Fibroblast of the aortic adventitia (primary cell): ENCODE results near the gene HMGA1. TPM values are rescaled to one million over a fixed set of nuclear protein-coding genes. Genes with fewer than 3 reads are reported as not detected.

Experiments
- DNase-seq: peaks from one replicate; pipeline ENCODE4 v3.0.0-alpha.2; 2010; ENCODE audit warnings: low read depth
- H3K4me3 ChIP-seq: 2 replicates; pipeline ENCODE4 v1.5.1; 2011; ENCODE audit warnings: low read depth, mild to moderate bottlenecking, control low read depth, low read length, moderate library complexity
- small RNA-seq: library from RNA; depleted of rRNA; stranded (forward); fragments of <200 nt; gene quantifications from one replicate; pipeline ENCODE3, GENCODE V24; 2012
- total RNA-seq: library from RNA; depleted of rRNA; stranded (reverse); fragments of >200 nt; gene quantifications from 2 replicates; pipeline ENCODE4 v1.2.3, GENCODE V29; 2012; ENCODE audit warnings: low replicate concordance
- TF ChIP-seq, protein P1 (sequence below): IDR thresholded peaks from 2 replicates; pipeline ENCODE4 v1.5.1; 2011; ENCODE audit warnings: mild to moderate bottlenecking, low read length, control low read depth, inconsistent platforms; ENCODE audit not compliant: insufficient read depth

Gene HMGA1
- total RNA-seq, 1 donor: 635 TPM

DNA sequence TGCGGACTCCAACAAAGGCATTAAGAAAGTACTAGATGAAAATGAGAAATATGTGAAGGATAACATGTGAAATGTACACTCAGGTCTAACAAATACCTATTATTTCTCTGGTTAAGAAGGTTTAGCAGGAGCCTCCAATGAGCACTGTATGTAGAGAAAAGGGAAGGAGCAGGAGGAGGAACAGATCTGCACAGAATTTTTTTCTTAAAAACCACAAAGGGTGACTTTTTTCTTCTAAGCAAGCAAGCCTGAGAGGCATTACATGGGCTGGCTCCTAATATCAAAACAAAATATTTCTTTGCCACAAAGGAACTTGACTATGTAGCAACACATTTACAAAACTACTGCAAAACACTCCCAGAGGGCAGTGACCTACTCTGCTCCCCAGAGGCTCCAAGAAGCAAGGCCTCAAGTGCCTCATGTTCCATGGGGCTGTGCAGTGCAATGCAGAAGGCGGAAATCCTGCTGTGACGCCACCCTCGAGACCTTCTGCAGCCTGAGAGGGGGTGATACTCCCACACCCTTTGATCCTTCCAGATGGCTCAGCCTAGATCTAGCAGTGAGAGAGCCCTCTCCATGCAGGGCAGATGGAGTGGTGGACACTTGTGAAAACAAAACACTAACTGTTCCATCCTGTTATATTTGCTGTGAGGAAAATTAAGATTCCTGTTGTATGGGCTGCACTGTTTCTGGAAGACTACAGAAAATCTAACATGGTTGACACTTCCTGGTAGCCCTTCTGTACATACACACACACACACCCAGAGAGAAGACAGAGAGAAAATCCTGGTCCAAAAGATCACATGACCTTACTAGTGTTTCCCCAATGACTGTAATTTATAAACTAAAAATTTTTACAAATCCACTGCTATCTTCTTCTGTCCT, 48.1 kb downstream of the HMGA1 start:
- TF ChIP-seq, protein P1, sequence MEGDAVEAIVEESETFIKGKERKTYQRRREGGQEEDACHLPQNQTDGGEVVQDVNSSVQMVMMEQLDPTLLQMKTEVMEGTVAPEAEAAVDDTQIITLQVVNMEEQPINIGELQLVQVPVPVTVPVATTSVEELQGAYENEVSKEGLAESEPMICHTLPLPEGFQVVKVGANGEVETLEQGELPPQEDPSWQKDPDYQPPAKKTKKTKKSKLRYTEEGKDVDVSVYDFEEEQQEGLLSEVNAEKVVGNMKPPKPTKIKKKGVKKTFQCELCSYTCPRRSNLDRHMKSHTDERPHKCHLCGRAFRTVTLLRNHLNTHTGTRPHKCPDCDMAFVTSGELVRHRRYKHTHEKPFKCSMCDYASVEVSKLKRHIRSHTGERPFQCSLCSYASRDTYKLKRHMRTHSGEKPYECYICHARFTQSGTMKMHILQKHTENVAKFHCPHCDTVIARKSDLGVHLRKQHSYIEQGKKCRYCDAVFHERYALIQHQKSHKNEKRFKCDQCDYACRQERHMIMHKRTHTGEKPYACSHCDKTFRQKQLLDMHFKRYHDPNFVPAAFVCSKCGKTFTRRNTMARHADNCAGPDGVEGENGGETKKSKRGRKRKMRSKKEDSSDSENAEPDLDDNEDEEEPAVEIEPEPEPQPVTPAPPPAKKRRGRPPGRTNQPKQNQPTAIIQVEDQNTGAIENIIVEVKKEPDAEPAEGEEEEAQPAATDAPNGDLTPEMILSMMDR: no peak

DNA sequence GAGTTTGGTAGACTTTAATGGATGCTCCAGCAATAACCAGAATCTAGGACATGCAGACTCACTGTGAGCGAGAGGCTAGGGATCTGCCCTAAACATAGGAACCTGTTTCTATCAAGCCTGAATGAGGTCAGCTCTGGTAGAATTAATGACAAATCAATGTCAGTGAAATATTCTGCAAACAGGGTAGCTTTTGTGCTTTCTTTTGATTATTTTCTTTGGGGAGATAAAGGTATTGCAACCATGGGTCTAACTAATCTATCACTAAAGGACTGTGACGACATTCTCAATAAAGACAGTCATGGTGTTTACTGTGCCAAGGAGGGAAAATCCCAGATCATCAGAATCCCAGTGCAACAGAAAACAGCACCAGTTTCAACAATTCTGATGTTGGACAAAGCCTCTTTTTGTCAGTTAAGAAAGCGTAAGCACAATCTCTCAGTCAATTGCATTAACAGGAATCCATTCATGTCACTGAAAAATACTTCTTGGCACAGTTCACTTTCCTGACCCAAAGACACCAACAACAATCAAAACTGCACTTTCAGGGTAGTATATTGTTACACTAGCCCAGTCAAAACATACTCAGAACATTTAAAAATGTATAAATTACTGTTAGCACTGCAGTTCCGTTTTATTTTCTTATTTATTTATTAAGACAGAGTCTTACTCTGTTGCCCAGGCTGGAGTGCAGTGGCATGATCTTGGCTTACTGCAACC, 48.9 kb downstream of the HMGA1 start:
- TF ChIP-seq, protein P1: no peak
- no peak overlapping the region for H3K4me3 ChIP-seq
- DNase-seq: no peak

More for the DNA sequence above, 48.1 kb downstream of the HMGA1 start:
- H3K4me3 ChIP-seq: no peak overlapping the region
- peak; percentile 62 for DNase-seq

DNA sequence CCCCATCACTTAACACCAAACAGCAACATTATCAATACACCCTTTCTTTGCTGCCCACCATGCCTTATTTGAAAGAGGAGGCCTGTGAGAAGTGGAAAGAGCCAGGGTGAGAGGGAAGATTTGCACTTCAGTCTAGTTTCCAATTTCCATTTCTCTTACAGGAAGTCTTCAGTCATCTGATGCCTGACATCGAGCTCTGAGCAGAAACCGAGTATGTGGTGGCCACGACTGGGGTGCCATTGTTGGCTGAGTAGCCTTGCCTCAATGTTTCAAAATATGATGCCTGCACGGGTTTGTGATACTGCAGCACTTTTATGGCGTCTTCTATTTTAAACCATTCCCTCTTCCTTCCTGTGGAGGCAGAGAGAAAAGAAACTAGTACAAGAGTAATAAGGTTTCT, 51.9 kb downstream of the HMGA1 start:
- TF ChIP-seq, protein P1: no peak
- H3K4me3 ChIP-seq: no peak overlapping the region
- no peak for DNase-seq

DNA sequence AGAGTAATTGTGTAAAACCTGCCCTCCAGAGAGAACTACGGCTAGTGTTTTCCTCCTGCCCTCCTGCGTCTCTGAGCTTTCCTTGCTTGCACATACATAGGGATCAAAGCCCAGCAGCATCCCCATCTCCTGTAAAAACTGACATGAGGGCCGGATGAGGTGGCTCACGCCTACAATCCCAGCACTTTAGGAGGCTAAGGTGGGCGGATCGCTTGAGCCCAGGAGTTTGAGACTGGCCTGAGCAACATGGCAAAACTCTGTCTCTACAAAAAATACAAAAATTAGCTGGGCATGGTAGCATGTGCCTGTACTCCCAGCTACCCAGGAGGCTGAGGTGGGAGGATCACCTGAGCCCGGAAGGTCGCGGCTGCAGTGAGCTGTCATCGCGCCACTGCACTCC, 52.5 kb downstream of the HMGA1 start:
- TF ChIP-seq, protein P1: no peak
- no peak for DNase-seq
- no peak overlapping the region for H3K4me3 ChIP-seq

DNA sequence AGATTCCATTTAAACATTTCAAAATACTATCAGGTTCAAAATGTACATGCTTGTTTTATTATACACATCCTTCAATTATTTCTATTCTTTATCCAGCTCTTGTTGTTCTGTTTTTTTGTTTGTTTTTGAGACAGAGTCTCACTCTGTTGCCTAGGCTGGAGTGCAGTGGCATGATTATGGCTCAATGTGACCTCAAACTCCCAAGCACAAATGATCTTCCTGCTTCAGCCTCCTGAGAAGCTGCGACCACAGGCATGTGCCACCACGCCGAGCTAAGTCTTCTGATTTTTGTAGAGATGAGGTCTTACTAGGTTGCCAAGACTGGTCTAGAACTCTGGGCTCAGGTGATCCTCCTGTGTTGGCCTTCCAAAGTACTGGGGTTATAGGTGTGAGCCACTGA, 56.3 kb downstream of the HMGA1 start:
- DNase-seq: no peak
- H3K4me3 ChIP-seq: no peak overlapping the region
- TF ChIP-seq, protein P1: no peak

DNA sequence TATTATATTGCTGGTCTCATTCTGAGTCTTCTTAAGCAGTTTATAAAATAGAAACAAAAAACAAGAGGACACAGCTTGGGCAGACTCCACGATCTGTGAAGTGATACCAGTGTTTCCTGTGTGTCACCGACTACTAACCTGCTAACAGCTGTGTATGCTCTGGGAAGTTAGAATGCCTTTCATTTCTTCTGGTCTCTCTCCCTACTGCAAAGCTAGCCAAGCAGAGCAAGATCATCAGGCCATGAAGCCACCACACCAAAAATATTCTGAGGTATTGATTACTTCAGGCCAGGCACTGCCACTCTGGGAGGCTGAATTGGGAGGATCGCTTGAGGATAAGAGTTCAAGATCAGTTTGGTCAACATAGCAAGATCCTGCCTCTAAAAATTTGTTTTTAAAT, 59.0 kb downstream of the HMGA1 start:
- H3K4me3 ChIP-seq: no peak overlapping the region
- TF ChIP-seq, protein P1: no peak
- DNase-seq: no peak

Small RNA genes within 50 kb of the gene (small RNA-seq; reads per million reads assigned to genes)
- gene MIR6835: not detected

Other genes with a start within 250 kb of the HMGA1 start
- gene GRM4, start 90.8 kb upstream of the HMGA1 start, total RNA-seq: 0.08 TPM in 1 of 2 replicates, not detected in the other
- 14.7 and 44.7 TPM in 2 replicates for gene SMIM29, start 12.1 kb downstream of the HMGA1 start, total RNA-seq
- gene NUDT3, start 155.8 kb downstream of the HMGA1 start, total RNA-seq: 24.4 and 34.6 TPM in 2 replicates
- gene RPS10, start 189.2 kb downstream of the HMGA1 start, total RNA-seq: 1,593 and 2,945 TPM in 2 replicates
- gene PACSIN1, start 229.2 kb downstream of the HMGA1 start, total RNA-seq: not detected in 2 replicates